ENCODE results near the gene HIGD2A.

GRCh38 chr5:176389135-176390123 lies 878 bp downstream of the HIGD2A start:
- TF ChIP-seq, protein P1, sequence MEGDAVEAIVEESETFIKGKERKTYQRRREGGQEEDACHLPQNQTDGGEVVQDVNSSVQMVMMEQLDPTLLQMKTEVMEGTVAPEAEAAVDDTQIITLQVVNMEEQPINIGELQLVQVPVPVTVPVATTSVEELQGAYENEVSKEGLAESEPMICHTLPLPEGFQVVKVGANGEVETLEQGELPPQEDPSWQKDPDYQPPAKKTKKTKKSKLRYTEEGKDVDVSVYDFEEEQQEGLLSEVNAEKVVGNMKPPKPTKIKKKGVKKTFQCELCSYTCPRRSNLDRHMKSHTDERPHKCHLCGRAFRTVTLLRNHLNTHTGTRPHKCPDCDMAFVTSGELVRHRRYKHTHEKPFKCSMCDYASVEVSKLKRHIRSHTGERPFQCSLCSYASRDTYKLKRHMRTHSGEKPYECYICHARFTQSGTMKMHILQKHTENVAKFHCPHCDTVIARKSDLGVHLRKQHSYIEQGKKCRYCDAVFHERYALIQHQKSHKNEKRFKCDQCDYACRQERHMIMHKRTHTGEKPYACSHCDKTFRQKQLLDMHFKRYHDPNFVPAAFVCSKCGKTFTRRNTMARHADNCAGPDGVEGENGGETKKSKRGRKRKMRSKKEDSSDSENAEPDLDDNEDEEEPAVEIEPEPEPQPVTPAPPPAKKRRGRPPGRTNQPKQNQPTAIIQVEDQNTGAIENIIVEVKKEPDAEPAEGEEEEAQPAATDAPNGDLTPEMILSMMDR (IDR thresholded peaks at IDR 0.05) = no peak
- peak; percentile 59 to 93 (median 92) for TF ChIP-seq POLR2A (IDR thresholded peaks at IDR 0.05)

All from body of pancreas (tissue), 4 donors.